NCI-H128 (cell line): Measurements from ENCODE around the gene RAD51B.
"Not testable (repeated sequence)": the region's sequence is repeated elsewhere in the genome, so short reads cannot be mapped to it uniquely, and the experiment has no call there.

ENCODE experiments used
- DNase-seq: peaks from one replicate; lab custom pipeline; 2025; ENCODE audit not compliant: unreplicated experiment; lab: John Stamatoyannopoulos, UW

The RAD51B gene

GRCh38 chr14:68246074-68246785 is 426.7 kb downstream of the RAD51B start:
- DNase-seq, result no peak

GRCh38 chr14:68246786-68247105 is 427.2 kb downstream of the RAD51B start:
- DNase-seq, result no peak

GRCh38 chr14:68247274-68247673 is 427.7 kb downstream of the RAD51B start:
- DNase-seq, result no peak

GRCh38 chr14:68247676-68248268 is 428.2 kb downstream of the RAD51B start:
- DNase-seq, result no peak

GRCh38 chr14:68248481-68249255 is 429.1 kb downstream of the RAD51B start:
- DNase-seq, result peak; percentile 3

- DNase-seq, result no peak
Measured at GRCh38 chr14:68249661-68250451, 430.3 kb downstream of the RAD51B start.

GRCh38 chr14:68250927-68251768 is 431.6 kb downstream of the RAD51B start:
- DNase-seq, result peak; percentile 15

- no peak for DNase-seq
Measured at GRCh38 chr14:68251769-68252100, 432.2 kb downstream of the RAD51B start.

GRCh38 chr14:68253160-68253780 is 433.7 kb downstream of the RAD51B start:
- no peak for DNase-seq

GRCh38 chr14:68253878-68254528 is 434.4 kb downstream of the RAD51B start:
- DNase-seq, result no peak

- no peak for DNase-seq
Measured at GRCh38 chr14:68254669-68255527, 435.3 kb downstream of the RAD51B start.

GRCh38 chr14:68255693-68256178 is 436.2 kb downstream of the RAD51B start:
- DNase-seq, result no peak

- no peak for DNase-seq
Measured at GRCh38 chr14:68257969-68258368, 438.4 kb downstream of the RAD51B start.

GRCh38 chr14:68258995-68259394 is 439.4 kb downstream of the RAD51B start:
- DNase-seq, result not testable (repeated sequence)

- DNase-seq, result no peak
Measured at GRCh38 chr14:68260121-68260520, 440.5 kb downstream of the RAD51B start.

- no peak for DNase-seq
Measured at GRCh38 chr14:68261092-68261842, 441.7 kb downstream of the RAD51B start.

GRCh38 chr14:68262567-68262966 is 443.0 kb downstream of the RAD51B start:
- no peak for DNase-seq
